ENCODE measurements around the gene MAPK8IP3. TPM values are rescaled to one million over a fixed set of nuclear protein-coding genes. Genes with fewer than 3 reads are reported as not detected.

MAPK8IP3 gene
- total and polyA plus RNA-seq, 2 donors (not counting 1 experiment from before 2014, with no cell fraction given): 249 to 340 TPM

- CTCF ChIA-PET: interaction anchor here (1.3 kb wide), 1 partner anchor 15 kb away, joined by 4 read pairs; the partner anchor contains the start of gene MAPK8IP3
- no peaks in the 10 kb centered on the region for H3K27me3 Mint-ChIP-seq
- Histone ChIP-seq H3K4me2 (replicated peaks; ENCODE audit: low read depth, low read length, poor library complexity, severe bottlenecking) (no peak overlapping the region), H3K9me3 (ENCODE audit: control extremely low read depth in 1 of 3, control insufficient read depth in 2 of 3, insufficient read depth in 1 of 3, low read length in 2 of 3) (no peaks in the 10 kb centered on the region), H4K20me1 (ENCODE audit: control insufficient read depth, insufficient read depth, low read length, poor library complexity, severe bottlenecking) (peaks cover 47% of the 10 kb centered on the region), H3K9ac (ENCODE audit: low read length) (no peak overlapping the region), H3K79me2 (ENCODE audit: control insufficient read depth, insufficient read depth, low read length) (peaks cover 41% of the 10 kb centered on the region), H3K27ac (ENCODE audit: low read length in 2 of 2) (no peak overlapping the region), H3K27me3 (replicated peaks in 1 of 4; ENCODE audit: control extremely low read depth in 1 of 4, control insufficient read depth in 3 of 4, insufficient read depth in 4 of 4, low read length in 3 of 4) (no peaks in the 10 kb centered on the region), H2AFZ (ENCODE audit: insufficient read depth, low read depth, low read length, poor library complexity, severe bottlenecking) (no peak overlapping the region), H3K4me1 (ENCODE audit: control insufficient read depth in 2 of 2, insufficient read depth in 2 of 2, low read length in 2 of 2) (no peaks in the 10 kb centered on the region), H3K36me3 (replicated peaks in 1 of 2; ENCODE audit: control extremely low read depth in 1 of 2, control insufficient read depth in 1 of 2, extremely low read depth in 1 of 2, insufficient read depth in 2 of 2, low read length in 1 of 2) (peaks cover 2 to 76% of the 10 kb centered on the region in 2 experiments), H3K4me3 (ENCODE audit: control extremely low read depth in 1 of 5, extremely low read depth in 1 of 5, insufficient read depth in 1 of 5, low read depth in 2 of 5, low read length in 4 of 5) (no peak overlapping the region)
- H3K4me1 Mint-ChIP-seq: peaks cover 2% of the 10 kb centered on the region
- intact Hi-C loops (cut with micrococcal nuclease): no loop called here
- H3K9me3 Mint-ChIP-seq (ENCODE audit: insufficient read depth): no peaks in the 10 kb centered on the region
- no peak overlapping the region for H3K27ac Mint-ChIP-seq
- TF ChIP-seq, protein P1, sequence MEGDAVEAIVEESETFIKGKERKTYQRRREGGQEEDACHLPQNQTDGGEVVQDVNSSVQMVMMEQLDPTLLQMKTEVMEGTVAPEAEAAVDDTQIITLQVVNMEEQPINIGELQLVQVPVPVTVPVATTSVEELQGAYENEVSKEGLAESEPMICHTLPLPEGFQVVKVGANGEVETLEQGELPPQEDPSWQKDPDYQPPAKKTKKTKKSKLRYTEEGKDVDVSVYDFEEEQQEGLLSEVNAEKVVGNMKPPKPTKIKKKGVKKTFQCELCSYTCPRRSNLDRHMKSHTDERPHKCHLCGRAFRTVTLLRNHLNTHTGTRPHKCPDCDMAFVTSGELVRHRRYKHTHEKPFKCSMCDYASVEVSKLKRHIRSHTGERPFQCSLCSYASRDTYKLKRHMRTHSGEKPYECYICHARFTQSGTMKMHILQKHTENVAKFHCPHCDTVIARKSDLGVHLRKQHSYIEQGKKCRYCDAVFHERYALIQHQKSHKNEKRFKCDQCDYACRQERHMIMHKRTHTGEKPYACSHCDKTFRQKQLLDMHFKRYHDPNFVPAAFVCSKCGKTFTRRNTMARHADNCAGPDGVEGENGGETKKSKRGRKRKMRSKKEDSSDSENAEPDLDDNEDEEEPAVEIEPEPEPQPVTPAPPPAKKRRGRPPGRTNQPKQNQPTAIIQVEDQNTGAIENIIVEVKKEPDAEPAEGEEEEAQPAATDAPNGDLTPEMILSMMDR (IDR thresholded peaks at IDR 0.05): no peak
- TF ChIP-seq EZH2 (IDR thresholded peaks at IDR 0.05; ENCODE audit: borderline replicate concordance, insufficient read depth, low read depth, low read length, poor library complexity, severe bottlenecking): no peak
- DNase-seq (no peak), ATAC-seq (ENCODE audit: low read depth) (no peak)
- 100% methylated on average over 1 of the region's 1 CpG for WGBS (ENCODE audit: insufficient coverage)
- POLR2A ChIA-PET: no interaction called here
- no peak overlapping the region for H3K4me3 Mint-ChIP-seq
Observed at GRCh38 chr16:1690810-1691209, 15.2 kb upstream of the MAPK8IP3 start.

DNA sequence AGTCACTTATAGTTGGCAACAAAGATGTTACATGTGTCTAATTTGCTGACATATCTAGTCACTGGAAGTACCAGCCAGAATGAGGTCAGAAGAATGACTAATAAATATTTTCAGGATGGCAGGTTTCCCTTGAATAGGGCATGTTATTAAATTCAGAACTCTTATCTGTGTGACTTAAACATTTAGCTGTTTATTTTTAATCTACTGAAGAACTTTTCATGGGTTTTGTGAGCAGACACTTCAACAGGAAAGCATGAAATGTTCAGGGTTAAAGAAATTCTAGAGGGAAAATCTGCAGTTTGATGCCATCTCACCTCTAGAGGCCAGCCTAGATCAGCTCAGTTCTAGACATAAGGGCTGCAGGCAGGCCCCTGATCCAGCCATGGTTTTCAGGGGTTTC lies 14.7 kb upstream of the MAPK8IP3 start:
- Histone ChIP-seq H2AFZ (ENCODE audit: insufficient read depth, low read depth, low read length, poor library complexity, severe bottlenecking) (no peak overlapping the region), H3K4me2 (replicated peaks; ENCODE audit: low read depth, low read length, poor library complexity, severe bottlenecking) (no peak overlapping the region), H3K9ac (ENCODE audit: low read length) (no peak overlapping the region), H4K20me1 (ENCODE audit: control insufficient read depth, insufficient read depth, low read length, poor library complexity, severe bottlenecking) (peaks cover 45% of the 10 kb centered on the region), H3K79me2 (ENCODE audit: control insufficient read depth, insufficient read depth, low read length) (peaks cover 39% of the 10 kb centered on the region), H3K9me3 (ENCODE audit: control extremely low read depth in 1 of 3, control insufficient read depth in 2 of 3, insufficient read depth in 1 of 3, low read length in 2 of 3) (no peaks in the 10 kb centered on the region), H3K27me3 (replicated peaks in 1 of 4; ENCODE audit: control extremely low read depth in 1 of 4, control insufficient read depth in 3 of 4, insufficient read depth in 4 of 4, low read length in 3 of 4) (no peaks in the 10 kb centered on the region), H3K36me3 (replicated peaks in 1 of 2; ENCODE audit: control extremely low read depth in 1 of 2, control insufficient read depth in 1 of 2, extremely low read depth in 1 of 2, insufficient read depth in 2 of 2, low read length in 1 of 2) (peaks cover 2 to 77% of the 10 kb centered on the region in 2 experiments), H3K4me1 (ENCODE audit: control insufficient read depth in 2 of 2, insufficient read depth in 2 of 2, low read length in 2 of 2) (no peaks in the 10 kb centered on the region), H3K4me3 (ENCODE audit: control extremely low read depth in 1 of 5, extremely low read depth in 1 of 5, insufficient read depth in 1 of 5, low read depth in 2 of 5, low read length in 4 of 5) (no peak overlapping the region), H3K27ac (ENCODE audit: low read length in 2 of 2) (no peak overlapping the region)
- Mint-ChIP-seq H3K27ac (no peak overlapping the region), H3K27me3 (no peaks in the 10 kb centered on the region), H3K4me3 (no peak overlapping the region), H3K4me1 (peaks cover 2% of the 10 kb centered on the region), H3K9me3 (ENCODE audit: insufficient read depth) (no peaks in the 10 kb centered on the region)
- ATAC-seq (ENCODE audit: low read depth): no peak
- ChIA-PET CTCF (interaction anchor here (1.3 kb wide), 1 partner anchor 15 kb away, joined by 4 read pairs; the partner anchor contains the start of gene MAPK8IP3), POLR2A (no interaction called here)
- intact Hi-C loops (cut with micrococcal nuclease): no loop called here
- no peak for DNase-seq
- TF ChIP-seq, protein P1 (IDR thresholded peaks at IDR 0.05): no peak
- TF ChIP-seq EZH2 (IDR thresholded peaks at IDR 0.05; ENCODE audit: borderline replicate concordance, insufficient read depth, low read depth, low read length, poor library complexity, severe bottlenecking): no peak
